IMR-90 (cell line): ENCODE measurements around the gene TVP23C. TPM values are rescaled to one million over a fixed set of nuclear protein-coding genes. Genes with fewer than 3 reads are reported as not detected.
A peak's percentile ranks its signal among the peaks of the same experiment; 100 is the strongest.

Source experiments
- ATAC-seq: fragments of 200-7000 bp; cut with Tn5 transposase; 2 replicates; pipeline ENCODE4 v1.9.1; 2020; ENCODE audit warnings: low read depth, mild to moderate bottlenecking, moderate library complexity
- BruUV-seq: library from RNA; stranded (reverse); fragments of 400-500 nt; replicated peaks from 2 replicates; lab custom pipeline; 2021; lab: Mats Ljungman, UMichigan
- CTCF ChIA-PET: fragments of 300-600 bp; formaldehyde crosslinking; extraction: SDS; loops from one replicate; lab custom pipeline; 2021; ENCODE audit warnings: antibody characterized with exemption; lab: Yijun Ruan, JAX
- POLR2A ChIA-PET: fragments of 300-600 bp; sonication (Branson Sonifier 250); formaldehyde crosslinking; loops from one replicate; lab custom pipeline; 2022; ENCODE audit warnings: antibody characterized with exemption; ENCODE audit not compliant: unreplicated experiment; lab: Charles Lee
- DNase-seq: peaks from one replicate; pipeline ENCODE4 v3.0.0; 2013
- H2AFZ ChIP-seq: replicated peaks from 2 replicates; pipeline ENCODE3; 2013; ENCODE audit warnings: low read length, mild to moderate bottlenecking; ENCODE audit not compliant: poor library complexity
- H2AK5ac ChIP-seq: 2 replicates; pipeline ENCODE4 v1.6.1; 2013; ENCODE audit warnings: low read depth, low read length, inconsistent platforms
- H2AK9ac ChIP-seq: replicated peaks from 2 replicates; pipeline ENCODE3; 2013; ENCODE audit warnings: mild to moderate bottlenecking, low read depth, low read length, moderate library complexity; ENCODE audit not compliant: poor library complexity
- H2BK120ac ChIP-seq: 2 replicates; pipeline ENCODE4 v1.6.1; 2013; ENCODE audit warnings: low read depth, low read length, inconsistent platforms
- H2BK15ac ChIP-seq: 3 replicates; pipeline ENCODE4 v1.6.1; 2013; ENCODE audit warnings: low read depth, low read length, inconsistent platforms
- H2BK20ac ChIP-seq: 2 replicates; pipeline ENCODE4 v1.6.1; 2013; ENCODE audit warnings: low read depth, mild to moderate bottlenecking, inconsistent platforms, low read length, moderate library complexity
- H2BK5ac ChIP-seq: 2 replicates; pipeline ENCODE4 v1.6.1; 2013; ENCODE audit warnings: mild to moderate bottlenecking, low read depth, low read length, inconsistent platforms; ENCODE audit not compliant: poor library complexity, severe bottlenecking
- H3K14ac ChIP-seq: replicated peaks from 2 replicates; pipeline ENCODE4 v1.6.1; 2013; ENCODE audit warnings: low read depth, low read length, inconsistent platforms
- H3K18ac ChIP-seq: 2 replicates; pipeline ENCODE4 v1.6.1; 2013; ENCODE audit warnings: low read depth, low read length, control low read depth
- H3K23ac ChIP-seq: 2 replicates; pipeline ENCODE4 v1.6.1; 2013; ENCODE audit warnings: low read depth, low read length, inconsistent platforms
- H3K27ac ChIP-seq: 2 replicates; pipeline ENCODE4 v1.5.1; 2013; ENCODE audit warnings: mild to moderate bottlenecking, control low read depth, low read length; ENCODE audit not compliant: insufficient read depth
- H3K27me3 ChIP-seq: 2 replicates; pipeline ENCODE4 v1.6.1; 2013; ENCODE audit warnings: low read length; ENCODE audit not compliant: control insufficient read depth, insufficient read depth
- H3K36me3 ChIP-seq: 2 replicates; pipeline ENCODE4 v1.6.1; 2013; ENCODE audit warnings: low read length, mixed read lengths; ENCODE audit not compliant: control insufficient read depth, insufficient read depth
- H3K4ac ChIP-seq: 2 replicates; pipeline ENCODE4 v1.6.1; 2013; ENCODE audit warnings: low read depth, low read length, inconsistent platforms
- H3K4me1 ChIP-seq: 2 replicates; pipeline ENCODE4 v1.6.1; 2013; ENCODE audit warnings: low read length, mixed read lengths; ENCODE audit not compliant: control insufficient read depth, insufficient read depth
- H3K4me2 ChIP-seq: 2 replicates; pipeline ENCODE4 v1.6.1; 2013; ENCODE audit warnings: low read depth, mild to moderate bottlenecking, control low read depth, low read length, moderate library complexity
- H3K4me3 ChIP-seq: 2 replicates; pipeline ENCODE4 v1.5.1; 2013; ENCODE audit warnings: low read depth, mild to moderate bottlenecking, control low read depth, low read length, moderate library complexity; ENCODE audit not compliant: insufficient read depth
- H3K56ac ChIP-seq: 2 replicates; pipeline ENCODE4 v1.6.1; 2013; ENCODE audit warnings: low read length, inconsistent platforms; ENCODE audit not compliant: insufficient read depth; ENCODE audit errors: extremely low read depth
- H3K79me1 ChIP-seq, 2 experiments: 2 replicates each; pipeline ENCODE4 v1.6.1; 2013; ENCODE audit warnings: low read length in 2 of 2, inconsistent platforms in 1 of 2, low read depth in 1 of 2
- H3K9ac ChIP-seq: 2 replicates; pipeline ENCODE4 v1.6.1; 2013; ENCODE audit warnings: low read depth, low read length, control low read depth
- H3K9me1 ChIP-seq: 2 replicates; pipeline ENCODE4 v1.6.1; 2013; ENCODE audit warnings: low read length, inconsistent platforms; ENCODE audit not compliant: insufficient read depth
- H3K9me3 ChIP-seq: 2 replicates; pipeline ENCODE4 v1.6.1; 2013; ENCODE audit warnings: low read length; ENCODE audit not compliant: control insufficient read depth, insufficient read depth
- H4K20me1 ChIP-seq: 2 replicates; pipeline ENCODE4 v1.6.1; 2013; ENCODE audit warnings: low read length, inconsistent platforms; ENCODE audit not compliant: insufficient read depth
- H4K5ac ChIP-seq: 2 replicates; pipeline ENCODE4 v1.6.1; 2013; ENCODE audit warnings: mild to moderate bottlenecking, low read depth, low read length, control low read depth
- H4K8ac ChIP-seq, 2 experiments: 2 replicates each; pipeline ENCODE4 v1.6.1; 2013; ENCODE audit warnings: low read depth in 2 of 2, low read length in 2 of 2, control low read depth in 1 of 2, inconsistent platforms in 1 of 2
- H4K91ac ChIP-seq: 2 replicates; pipeline ENCODE4 v1.6.1; 2013; ENCODE audit warnings: low read depth, low read length, inconsistent platforms; ENCODE audit not compliant: insufficient read depth
- MAFK ChIP-seq: IDR thresholded peaks from 2 replicates; pipeline ENCODE4 v1.6.1; 2012; ENCODE audit warnings: low read depth, low read length, improper control_type of control experiment
- POLR2A ChIP-seq: IDR thresholded peaks from 2 replicates; pipeline ENCODE4 v1.6.1; 2012; ENCODE audit warnings: mild to moderate bottlenecking, low read depth, low read length
- RAD21 ChIP-seq: IDR thresholded peaks from 2 replicates; pipeline ENCODE4 v1.6.1; 2012; ENCODE audit warnings: low read length, improper control_type of control experiment
- RCOR1 ChIP-seq: IDR thresholded peaks from 2 replicates; pipeline ENCODE4 v1.6.1; 2012; ENCODE audit warnings: mild to moderate bottlenecking, low read length, improper control_type of control experiment; ENCODE audit not compliant: insufficient replicate concordance
- SMC3 ChIP-seq: fragments of 150-350 bp; IDR thresholded peaks from 2 replicates; pipeline ENCODE4 v1.6.1; 2016; ENCODE audit warnings: low read depth, mild to moderate bottlenecking, antibody characterized with exemption, low read length, moderate library complexity
- WGBS, 2 experiments: methylation state at CpG; one replicate each; pipeline versions ENCODE4 v1.1.5 to v1.1.7; 2013; ENCODE audit warnings: missing lambda C conversion rate in 2 of 2; ENCODE audit not compliant: insufficient read length in 1 of 2; ENCODE audit errors: extremely low coverage in 2 of 2; 5-methylcytosine and 5-hydroxymethylcytosine counted together
- dilution Hi-C: fragments of 300-500 bp; cut with HindIII; formaldehyde crosslinking; loops from one replicate; pipeline ENCODE4 v1.14.3; 2018; ENCODE audit warnings: low sequenced_read_pairs; ENCODE audit not compliant: unreplicated experiment
- in situ Hi-C: fragments of 300-500 bp; cut with MboI; formaldehyde crosslinking; loops from 3 replicates; pipeline ENCODE4 v1.14.3; 2019; ENCODE audit warnings: low sequenced_read_pairs, inconsistent platforms, mixed read lengths
- intact Hi-C: fragments of 100-400 bp; cut with micrococcal nuclease; formaldehyde crosslinking; loops from 2 replicates; pipeline ENCODE4 v1.10.0; 2022
- polyA plus RNA-seq, 3 experiments: library from polyadenylated mRNA; depleted of rRNA; stranded (reverse); fragments of >200 nt; gene quantifications; 2 replicates each; pipeline ENCODE4 v1.2.3, GENCODE V29; 2012; ENCODE audit warnings: low replicate concordance in 1 of 3
- total RNA-seq: library from RNA; depleted of rRNA; stranded (reverse); fragments of >200 nt; gene quantifications from 2 replicates; pipeline ENCODE4 v1.2.3, GENCODE V29; 2012
- TF ChIP-seq, protein P1 (sequence below): fragments of 150-350 bp; IDR thresholded peaks from 2 replicates; pipeline ENCODE4 v1.6.1; 2017; ENCODE audit warnings: mild to moderate bottlenecking, antibody characterized with exemption, low read length, low read depth
- TF ChIP-seq, protein P2 (sequence below): conservative IDR thresholded peaks from 2 replicates; pipeline ENCODE4 v1.5.1; 2012; ENCODE audit warnings: mild to moderate bottlenecking, low read depth, low read length, improper control_type of control experiment

Gene TVP23C
- total and polyA plus RNA-seq, 2 of the 4 experiments (the other 2 are of a cell fraction), result 7.5 to 12.0 TPM

DNA sequence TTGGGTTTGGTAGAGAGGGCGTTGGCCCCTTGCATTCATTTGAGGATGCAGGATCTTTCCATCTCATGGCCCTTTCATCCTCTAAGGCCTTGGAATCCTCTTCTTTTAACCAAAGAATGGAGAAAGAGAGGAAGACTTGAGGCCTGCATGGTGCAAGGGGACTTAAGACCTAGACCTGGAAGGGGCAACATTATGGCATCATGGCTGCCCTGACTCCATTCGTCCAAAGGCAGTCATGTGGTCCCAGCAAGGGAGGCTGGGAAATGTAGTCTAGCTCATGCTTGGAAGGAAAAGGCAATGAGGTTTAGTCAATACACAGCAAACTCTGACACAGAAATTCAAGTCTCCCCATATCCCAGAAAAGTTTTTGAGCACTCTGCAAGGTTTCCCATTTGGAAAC is 65.2 kb downstream of the TVP23C start:
- H3K9me1 ChIP-seq, result peaks cover 12% of the 10 kb centered on the region

More for the DNA sequence above, 65.2 kb downstream of the TVP23C start:
- no peak overlapping the region for H3K4ac ChIP-seq
- no peak overlapping the region for H2BK15ac ChIP-seq
- H3K79me1 ChIP-seq, result peaks cover 0 to 6% of the 10 kb centered on the region in 2 experiments; a peak in 2 of 4 replicates
- H3K4me3 ChIP-seq, result no peak overlapping the region
- H2BK20ac ChIP-seq, result no peak overlapping the region
- no peak overlapping the region for H3K56ac ChIP-seq
- H4K5ac ChIP-seq, result no peak overlapping the region
- DNase-seq (no peak), ATAC-seq (no peak)
- no peaks in the 10 kb centered on the region for H3K9me3 ChIP-seq
- no peak overlapping the region for H3K4me2 ChIP-seq
- intact Hi-C loops (no loop called here), dilution Hi-C loops (no loop called here), in situ Hi-C loops (no loop called here)
- peaks cover 10% of the 10 kb centered on the region for H3K36me3 ChIP-seq
- H2BK5ac ChIP-seq, result no peak overlapping the region
- TF ChIP-seq, protein P1, sequence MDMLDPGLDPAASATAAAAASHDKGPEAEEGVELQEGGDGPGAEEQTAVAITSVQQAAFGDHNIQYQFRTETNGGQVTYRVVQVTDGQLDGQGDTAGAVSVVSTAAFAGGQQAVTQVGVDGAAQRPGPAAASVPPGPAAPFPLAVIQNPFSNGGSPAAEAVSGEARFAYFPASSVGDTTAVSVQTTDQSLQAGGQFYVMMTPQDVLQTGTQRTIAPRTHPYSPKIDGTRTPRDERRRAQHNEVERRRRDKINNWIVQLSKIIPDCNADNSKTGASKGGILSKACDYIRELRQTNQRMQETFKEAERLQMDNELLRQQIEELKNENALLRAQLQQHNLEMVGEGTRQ, result peak; percentile 78
- TF ChIP-seq SMC3, result no peak
- no peak for TF ChIP-seq MAFK
- TF ChIP-seq RCOR1, result no peak
- TF ChIP-seq, protein P2, sequence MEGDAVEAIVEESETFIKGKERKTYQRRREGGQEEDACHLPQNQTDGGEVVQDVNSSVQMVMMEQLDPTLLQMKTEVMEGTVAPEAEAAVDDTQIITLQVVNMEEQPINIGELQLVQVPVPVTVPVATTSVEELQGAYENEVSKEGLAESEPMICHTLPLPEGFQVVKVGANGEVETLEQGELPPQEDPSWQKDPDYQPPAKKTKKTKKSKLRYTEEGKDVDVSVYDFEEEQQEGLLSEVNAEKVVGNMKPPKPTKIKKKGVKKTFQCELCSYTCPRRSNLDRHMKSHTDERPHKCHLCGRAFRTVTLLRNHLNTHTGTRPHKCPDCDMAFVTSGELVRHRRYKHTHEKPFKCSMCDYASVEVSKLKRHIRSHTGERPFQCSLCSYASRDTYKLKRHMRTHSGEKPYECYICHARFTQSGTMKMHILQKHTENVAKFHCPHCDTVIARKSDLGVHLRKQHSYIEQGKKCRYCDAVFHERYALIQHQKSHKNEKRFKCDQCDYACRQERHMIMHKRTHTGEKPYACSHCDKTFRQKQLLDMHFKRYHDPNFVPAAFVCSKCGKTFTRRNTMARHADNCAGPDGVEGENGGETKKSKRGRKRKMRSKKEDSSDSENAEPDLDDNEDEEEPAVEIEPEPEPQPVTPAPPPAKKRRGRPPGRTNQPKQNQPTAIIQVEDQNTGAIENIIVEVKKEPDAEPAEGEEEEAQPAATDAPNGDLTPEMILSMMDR, result no peak
- TF ChIP-seq POLR2A, result no peak
- no peak for TF ChIP-seq RAD21
- H2AK9ac ChIP-seq, result no peak overlapping the region
- H3K9ac ChIP-seq, result no peak overlapping the region
- H3K4me1 ChIP-seq, result peaks cover 7% of the 10 kb centered on the region; the same call in 1 of the 2 replicates
- BruUV-seq, result no TSS peak
- no peak overlapping the region for H4K91ac ChIP-seq
- no peak overlapping the region for H3K14ac ChIP-seq
- CTCF ChIA-PET, result no interaction called here
- H3K27ac ChIP-seq, result no peak overlapping the region
- no peak overlapping the region for H4K8ac ChIP-seq
- no peak overlapping the region for H3K23ac ChIP-seq
- no peak overlapping the region for H2AK5ac ChIP-seq
- WGBS, 2 experiments, result 80% methylated on average over 1 of the region's 2 CpGs; no CpG with 5 or more reads in 1 of the 2 experiments
- H2BK120ac ChIP-seq, result no peak overlapping the region
- no peak overlapping the region for H2AFZ ChIP-seq
- no peak overlapping the region for H3K18ac ChIP-seq
- POLR2A ChIA-PET, result no interaction called here
- H3K27me3 ChIP-seq, result no peaks in the 10 kb centered on the region
- no peaks in the 10 kb centered on the region for H4K20me1 ChIP-seq
